ENCODE data around the gene MSRB1. TPM values are rescaled to one million over a fixed set of nuclear protein-coding genes. Genes with fewer than 3 reads are reported as not detected.

MSRB1 gene
- total RNA-seq, 1 experiment from 2014 or later = 25.7 TPM

DNA sequence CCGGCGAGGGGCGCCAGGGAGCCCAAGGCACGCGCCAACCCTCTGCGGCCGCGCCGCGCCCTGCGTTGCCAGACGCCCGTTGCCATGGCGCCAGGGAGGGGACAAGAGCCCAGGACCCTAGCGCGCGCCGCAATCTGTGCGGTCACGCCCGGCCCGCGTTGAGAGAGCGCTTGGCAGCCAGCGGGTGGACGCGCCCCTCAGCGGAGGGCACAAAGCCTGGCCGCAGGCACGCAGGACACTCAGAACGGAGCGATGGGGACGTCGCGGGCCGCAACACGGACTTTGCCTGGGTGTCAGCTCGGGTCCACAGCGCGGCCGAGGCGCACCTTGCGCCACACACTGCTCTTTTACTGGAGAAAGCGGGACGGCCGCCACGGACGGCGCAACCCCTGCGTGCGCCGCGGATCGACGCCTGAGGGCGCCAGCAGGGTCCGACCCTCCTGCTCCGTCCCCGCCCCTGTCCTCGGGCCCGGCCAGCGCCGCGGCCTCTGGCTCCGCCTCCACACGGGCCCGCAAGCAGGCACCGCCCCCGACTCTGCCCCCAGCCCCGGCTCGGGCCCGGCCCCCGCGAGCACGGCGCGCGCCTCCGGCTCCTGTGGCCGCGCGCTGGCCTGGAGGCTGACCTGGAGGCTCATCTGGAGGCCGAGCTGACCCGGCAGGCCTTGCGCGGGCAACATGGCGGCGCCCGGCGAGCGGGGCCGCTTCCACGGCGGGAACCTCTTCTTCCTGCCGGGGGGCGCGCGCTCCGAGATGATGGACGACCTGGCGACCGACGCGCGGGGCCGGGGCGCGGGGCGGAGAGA, 40.7 kb upstream of the MSRB1 start, which contains the start of gene GFER:
Gene GFER, plus strand, starts transcription at position 650 of the 803 bp plus-strand sequence. Its CDS starts 26 bp downstream, at position 676.
- Histone ChIP-seq H3K4me3 (ENCODE audit: low read length) (peak within 1 kb of the TSS; percentile 90), H3K4me2 (ENCODE audit: low read length) (peak within 1 kb of the TSS; percentile 95), H3K9me2 (replicated peaks; ENCODE audit: low read length) (no peaks in the 10 kb centered on the region), H4K20me1 (ENCODE audit: low read length) (no peaks in the 10 kb centered on the region), H3F3A (ENCODE audit: low read length, unreplicated experiment) (peaks cover 3% of the 10 kb centered on the region), H3K4me1 (ENCODE audit: insufficient read depth, low read length) (peaks cover 45% of the 10 kb centered on the region), H3K36me3 (ENCODE audit: low read depth, low read length) (no peaks in the 10 kb centered on the region; the same call in 1 of the 2 replicates), H2AFZ (ENCODE audit: low read length) (peak within 1 kb of the TSS; percentile 72), H3K27me3 (ENCODE audit: low read length) (no peaks in the 10 kb centered on the region), H3K9me3 (ENCODE audit: low read length) (no peaks in the 10 kb centered on the region), H3K79me2 (ENCODE audit: low read length) (peaks cover 19% of the 10 kb centered on the region), H3K9ac (ENCODE audit: low read length) (peak within 1 kb of the TSS; percentile 85), H3K27ac (ENCODE audit: low read length) (no peak within 1 kb of the TSS)
- DNase-seq (peak; percentile 86), ATAC-seq (peak; percentile 76)
- POLR2A ChIA-PET (ENCODE audit: unreplicated experiment) = interaction anchor here (0.6 kb wide), 1 partner anchor 24 kb away, joined by 4 read pairs; no protein-coding TSS in a partner anchor
- intact Hi-C loops (cut with micrococcal nuclease) = no loop called here
- CTCF ChIA-PET = no interaction called here
- TF ChIP-seq, protein P1, sequence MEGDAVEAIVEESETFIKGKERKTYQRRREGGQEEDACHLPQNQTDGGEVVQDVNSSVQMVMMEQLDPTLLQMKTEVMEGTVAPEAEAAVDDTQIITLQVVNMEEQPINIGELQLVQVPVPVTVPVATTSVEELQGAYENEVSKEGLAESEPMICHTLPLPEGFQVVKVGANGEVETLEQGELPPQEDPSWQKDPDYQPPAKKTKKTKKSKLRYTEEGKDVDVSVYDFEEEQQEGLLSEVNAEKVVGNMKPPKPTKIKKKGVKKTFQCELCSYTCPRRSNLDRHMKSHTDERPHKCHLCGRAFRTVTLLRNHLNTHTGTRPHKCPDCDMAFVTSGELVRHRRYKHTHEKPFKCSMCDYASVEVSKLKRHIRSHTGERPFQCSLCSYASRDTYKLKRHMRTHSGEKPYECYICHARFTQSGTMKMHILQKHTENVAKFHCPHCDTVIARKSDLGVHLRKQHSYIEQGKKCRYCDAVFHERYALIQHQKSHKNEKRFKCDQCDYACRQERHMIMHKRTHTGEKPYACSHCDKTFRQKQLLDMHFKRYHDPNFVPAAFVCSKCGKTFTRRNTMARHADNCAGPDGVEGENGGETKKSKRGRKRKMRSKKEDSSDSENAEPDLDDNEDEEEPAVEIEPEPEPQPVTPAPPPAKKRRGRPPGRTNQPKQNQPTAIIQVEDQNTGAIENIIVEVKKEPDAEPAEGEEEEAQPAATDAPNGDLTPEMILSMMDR (conservative IDR thresholded peaks at IDR 0.05; ENCODE audit: low read depth, low read length) = no peak; the same call in 1 of the 2 replicates
- TF ChIP-seq EZH2 (IDR thresholded peaks at IDR 0.05; ENCODE audit: low read length, unreplicated experiment) = no peak
- 0 out of 2 replicates have a peak, but pooled peaks have one; percentile 59 for TF ChIP-seq EZH2phosphoT487 (IDR thresholded peaks at IDR 0.05; ENCODE audit: borderline replicate concordance, low read length)
- BruUV-seq (replicated peaks) = no TSS peak

DNA sequence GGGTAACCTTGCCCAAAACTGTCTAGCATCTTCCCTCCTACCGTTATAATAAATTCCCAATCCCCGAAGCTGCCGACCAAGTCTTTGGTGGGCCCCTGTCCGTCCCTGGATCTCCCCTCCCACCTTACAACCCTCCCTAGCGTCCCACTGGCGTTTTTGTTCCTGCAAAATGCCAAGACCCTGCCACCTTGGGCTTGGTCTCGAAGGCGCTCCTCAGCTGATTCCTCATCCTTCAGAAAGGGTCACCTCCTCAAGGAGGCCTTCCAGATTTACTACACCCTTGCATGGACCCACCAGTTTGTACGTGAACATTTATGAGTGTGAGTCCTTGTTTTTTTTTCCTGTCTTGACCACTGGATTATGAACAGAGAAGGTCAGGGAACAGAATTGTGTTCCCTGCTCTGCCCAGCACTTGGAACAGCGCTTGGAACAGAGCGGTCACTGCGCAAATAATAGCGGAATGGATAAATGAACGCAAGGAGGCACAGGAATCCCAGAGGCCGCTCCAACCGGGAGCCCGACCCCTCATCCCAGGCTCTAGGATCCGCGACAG, 40.1 kb upstream of the MSRB1 start:
- H2AFZ ChIP-seq (ENCODE audit: low read length) = no peak overlapping the region
- no peaks in the 10 kb centered on the region for H4K20me1 ChIP-seq (ENCODE audit: low read length)
- CTCF ChIA-PET = no interaction called here
- H3K9me3 ChIP-seq (ENCODE audit: low read length) = no peaks in the 10 kb centered on the region
- H3K9ac ChIP-seq (ENCODE audit: low read length) = no peak overlapping the region
- H3K9me2 ChIP-seq (replicated peaks; ENCODE audit: low read length) = no peaks in the 10 kb centered on the region
- peak overlapping the region; percentile 90 for H3K4me3 ChIP-seq (ENCODE audit: low read length)
- no peak for ATAC-seq
- POLR2A ChIA-PET (ENCODE audit: unreplicated experiment) = no interaction called here
- H3K27me3 ChIP-seq (ENCODE audit: low read length) = no peaks in the 10 kb centered on the region
- H3K36me3 ChIP-seq (ENCODE audit: low read depth, low read length) = no peaks in the 10 kb centered on the region; the same call in 1 of the 2 replicates
- intact Hi-C loops (cut with micrococcal nuclease) = no loop called here
- H3F3A ChIP-seq (ENCODE audit: low read length, unreplicated experiment) = peaks cover 3% of the 10 kb centered on the region
- H3K79me2 ChIP-seq (ENCODE audit: low read length) = peaks cover 19% of the 10 kb centered on the region
- peak overlapping the region; percentile 95 for H3K4me2 ChIP-seq (ENCODE audit: low read length)
- BruUV-seq (replicated peaks) = no TSS peak
- no peak overlapping the region for H3K27ac ChIP-seq (ENCODE audit: low read length)
- peaks cover 47% of the 10 kb centered on the region for H3K4me1 ChIP-seq (ENCODE audit: insufficient read depth, low read length)
- no peak for DNase-seq
- no peak for TF ChIP-seq EZH2phosphoT487 (IDR thresholded peaks at IDR 0.05; ENCODE audit: borderline replicate concordance, low read length)
- no peak for TF ChIP-seq EZH2 (IDR thresholded peaks at IDR 0.05; ENCODE audit: low read length, unreplicated experiment)
- TF ChIP-seq, protein P1 (conservative IDR thresholded peaks at IDR 0.05; ENCODE audit: low read depth, low read length) = no peak

Data from PC-3 (cell line).